ENCODE data around the gene LTF. TPM values are rescaled to one million over a fixed set of nuclear protein-coding genes. Genes with fewer than 3 reads are reported as not detected.

LTF gene
- not detected in 2 replicates for total RNA-seq (ENCODE audit: low replicate concordance)

GRCh38 chr3:46464326-46465195, at the start of gene LTF:
TSS of gene LTF (minus strand) at chr3:46464905. CDS start at chr3:46464867, 38 bp downstream.
- DNase-seq (ENCODE audit: low read depth): no peak
- no peak for TF ChIP-seq CTCF (IDR thresholded peaks at IDR 0.05; ENCODE audit: insufficient read depth, low read length)
- H3K4me3 ChIP-seq (ENCODE audit: low read depth, low read length): no peak within 1 kb of the TSS

GRCh38 chr3:46512191-46512749, 47.6 kb upstream of the LTF start:
- H3K4me3 ChIP-seq (ENCODE audit: low read depth, low read length): no peak overlapping the region
- DNase-seq (ENCODE audit: low read depth): no peak
- no peak for TF ChIP-seq CTCF (IDR thresholded peaks at IDR 0.05; ENCODE audit: insufficient read depth, low read length)

GRCh38 chr3:46509661-46510187, 45.0 kb upstream of the LTF start:
- no peak for TF ChIP-seq CTCF (IDR thresholded peaks at IDR 0.05; ENCODE audit: insufficient read depth, low read length)
- no peak overlapping the region for H3K4me3 ChIP-seq (ENCODE audit: low read depth, low read length)

GRCh38 chr3:46508850-46509591, 44.3 kb upstream of the LTF start:
- no peak for DNase-seq (ENCODE audit: low read depth)
- TF ChIP-seq CTCF (IDR thresholded peaks at IDR 0.05; ENCODE audit: insufficient read depth, low read length): no peak
- no peak overlapping the region for H3K4me3 ChIP-seq (ENCODE audit: low read depth, low read length)

More at GRCh38 chr3:46509661-46510187, 45.0 kb upstream of the LTF start:
- DNase-seq (ENCODE audit: low read depth): no peak

- no peak for TF ChIP-seq CTCF (IDR thresholded peaks at IDR 0.05; ENCODE audit: insufficient read depth, low read length)
- no peak for DNase-seq (ENCODE audit: low read depth)
- H3K4me3 ChIP-seq (ENCODE audit: low read depth, low read length): no peak overlapping the region
These were observed 41.8 kb upstream of the LTF start for GRCh38 chr3:46506526-46506925.

- TF ChIP-seq CTCF (IDR thresholded peaks at IDR 0.05; ENCODE audit: insufficient read depth, low read length): no peak
- no peak overlapping the region for H3K4me3 ChIP-seq (ENCODE audit: low read depth, low read length)
- DNase-seq (ENCODE audit: low read depth): no peak
These were observed 41.2 kb upstream of the LTF start for GRCh38 chr3:46505953-46506352.
